Measurements from ENCODE around the gene BLVRB.

GRCh38 chr19:40420766-40421765 lies 44.5 kb downstream of the BLVRB start:
- TF ChIP-seq EZH2 (optimal IDR thresholded peaks at IDR 0.05; ENCODE audit: low read depth, low read length) = no peak
- peak; percentile 92 for TF ChIP-seq CTCF (IDR thresholded peaks at IDR 0.05; ENCODE audit: low read length)
